RWPE2 (cell line): ENCODE data around the gene PPA1.
"Not testable (repeated sequence)": the region's sequence is repeated elsewhere in the genome, so short reads cannot be mapped to it uniquely, and the experiment has no call there.

ENCODE experiments used
- ATAC-seq: fragments of 200-7000 bp; cut with Tn5 transposase; 3 replicates; pipeline ENCODE4 v1.9.1; 2021; ENCODE audit warnings: low read depth
- DNase-seq: peaks from one replicate; pipeline ENCODE4 v3.0.0-alpha.2; 2020; ENCODE audit warnings: low spot score
- H3K27ac ChIP-seq: fragments of 450-650 bp; 2 replicates; pipeline ENCODE4 v1.5.1; 2017; ENCODE audit warnings: mild to moderate bottlenecking; ENCODE audit not compliant: poor library complexity, severe bottlenecking
- H3K27me3 ChIP-seq: fragments of 250-450 bp; sonication (Bioruptor Pico); 2 replicates; pipeline ENCODE4 v1.5.1; 2021; ENCODE audit warnings: mild to moderate bottlenecking, moderate library complexity; ENCODE audit not compliant: insufficient read depth, poor library complexity, severe bottlenecking
- H3K36me3 ChIP-seq: fragments of 250-450 bp; sonication (Bioruptor Pico); 2 replicates; pipeline ENCODE4 v1.5.1; 2020; ENCODE audit warnings: low read depth, mild to moderate bottlenecking, moderate library complexity
- H3K4me1 ChIP-seq: fragments of 250-450 bp; sonication (Bioruptor Pico); 2 replicates; pipeline ENCODE4 v1.5.1; 2021; ENCODE audit warnings: mild to moderate bottlenecking, moderate library complexity; ENCODE audit not compliant: insufficient read depth, poor library complexity, severe bottlenecking
- H3K4me3 ChIP-seq: fragments of 250-450 bp; sonication (Bioruptor Pico); 2 replicates; pipeline ENCODE4 v1.5.1; 2021; ENCODE audit warnings: mild to moderate bottlenecking, moderate library complexity; ENCODE audit not compliant: severe bottlenecking
- H3K9me3 ChIP-seq: fragments of 250-450 bp; sonication (Bioruptor Pico); 2 replicates; pipeline ENCODE4 v1.5.1; 2021; ENCODE audit warnings: mild to moderate bottlenecking, moderate library complexity; ENCODE audit not compliant: severe bottlenecking
- CTCF ChIP-seq: fragments of 450-650 bp; IDR thresholded peaks from one replicate; pipeline ENCODE4 v1.5.1; 2017; ENCODE audit warnings: mild to moderate bottlenecking, moderate library complexity; ENCODE audit not compliant: poor library complexity, severe bottlenecking

PPA1 gene

GRCh38 chr10:70162151-70162891 lies 70.9 kb downstream of the PPA1 start:
- peaks cover 72% of the 10 kb centered on the region for H3K36me3 ChIP-seq
- H3K4me3 ChIP-seq: no peak overlapping the region
- DNase-seq (no peak), ATAC-seq (no peak)
- peaks cover 5% of the 10 kb centered on the region for H3K4me1 ChIP-seq
- no peak for TF ChIP-seq CTCF
- no peaks in the 10 kb centered on the region for H3K9me3 ChIP-seq
- no peak overlapping the region for H3K27ac ChIP-seq
- H3K27me3 ChIP-seq: no peaks in the 10 kb centered on the region

- Histone ChIP-seq H3K36me3 (peaks cover 73% of the 10 kb centered on the region), H3K27me3 (no peaks in the 10 kb centered on the region), H3K4me3 (no peak overlapping the region), H3K9me3 (no peaks in the 10 kb centered on the region), H3K27ac (no peak overlapping the region), H3K4me1 (peaks cover 5% of the 10 kb centered on the region)
- TF ChIP-seq CTCF: no peak
- ATAC-seq (no peak), DNase-seq (no peak)
These were observed 72.4 kb downstream of the PPA1 start for GRCh38 chr10:70160798-70161197.

GRCh38 chr10:70159366-70159765 lies 73.9 kb downstream of the PPA1 start:
- peaks cover 76% of the 10 kb centered on the region for H3K36me3 ChIP-seq
- not testable (repeated sequence) for ATAC-seq

GRCh38 chr10:70158113-70158512 lies 75.1 kb downstream of the PPA1 start:
- peaks cover 82% of the 10 kb centered on the region for H3K36me3 ChIP-seq
- no peak overlapping the region for H3K4me3 ChIP-seq
- no peaks in the 10 kb centered on the region for H3K9me3 ChIP-seq
- DNase-seq: no peak
- H3K27me3 ChIP-seq: no peaks in the 10 kb centered on the region
- H3K4me1 ChIP-seq: peaks cover 5% of the 10 kb centered on the region
- H3K27ac ChIP-seq: no peak overlapping the region
- no peak for TF ChIP-seq CTCF
- no peak for ATAC-seq

More at GRCh38 chr10:70159366-70159765, 73.9 kb downstream of the PPA1 start:
- H3K27me3 ChIP-seq, H3K27ac ChIP-seq, DNase-seq, H3K4me1 ChIP-seq, H3K9me3 ChIP-seq, H3K4me3 ChIP-seq: not testable (repeated sequence)

GRCh38 chr10:70155255-70155838 lies 77.9 kb downstream of the PPA1 start:
- H3K4me3 ChIP-seq: no peak overlapping the region
- TF ChIP-seq CTCF: no peak
- ATAC-seq (no peak), DNase-seq (no peak)
- H3K4me1 ChIP-seq: peaks cover 2% of the 10 kb centered on the region
- no peak overlapping the region for H3K27ac ChIP-seq
- peaks cover 90% of the 10 kb centered on the region for H3K36me3 ChIP-seq
- H3K9me3 ChIP-seq: no peaks in the 10 kb centered on the region
- no peaks in the 10 kb centered on the region for H3K27me3 ChIP-seq
